DND-41 (cell line): Measurements from ENCODE around the gene RHOF.

ENCODE experiments used
- ATAC-seq: fragments of 200-7000 bp; cut with Tn5 transposase; 3 replicates; pipeline ENCODE4 v1.9.1; 2021; ENCODE audit warnings: low read depth; ENCODE audit not compliant: insufficient read depth
- DNase-seq: peaks from one replicate; pipeline ENCODE4 v3.0.0-alpha.2; 2020
- H2AFZ ChIP-seq: 2 replicates; pipeline ENCODE4 v1.6.0; 2012; ENCODE audit warnings: low read depth, low read length
- H3K27ac ChIP-seq: 2 replicates; pipeline ENCODE4 v1.5.1; 2012; ENCODE audit warnings: low read length, inconsistent platforms
- H3K27me3 ChIP-seq: fragments of 200-600 bp; sonication (generic); 2 replicates; pipeline ENCODE4 v1.6.0; 2012; ENCODE audit warnings: low read length, mild to moderate bottlenecking, inconsistent platforms; ENCODE audit not compliant: insufficient read depth, poor library complexity
- H3K36me3 ChIP-seq: 2 replicates; pipeline ENCODE4 v1.5.1; 2012; ENCODE audit warnings: low read length, inconsistent platforms; ENCODE audit not compliant: insufficient read depth
- H3K4me1 ChIP-seq: 2 replicates; pipeline ENCODE4 v1.5.1; 2012; ENCODE audit warnings: mild to moderate bottlenecking, low read length; ENCODE audit not compliant: insufficient read depth
- H3K4me2 ChIP-seq: 2 replicates; pipeline ENCODE4 v1.6.0; 2012; ENCODE audit warnings: mild to moderate bottlenecking, moderate library complexity, low read length, inconsistent platforms; ENCODE audit not compliant: insufficient read depth
- H3K4me3 ChIP-seq, 2 experiments: fragments of 200-600 bp in 1 of 2; shearing (Covaris generic) in 1 of 2; 2 replicates each; pipeline ENCODE4 v1.5.1; 2012 to 2016; ENCODE audit warnings: inconsistent platforms in 2 of 2, low read length in 2 of 2, mild to moderate bottlenecking in 2 of 2, low read depth in 1 of 2, moderate library complexity in 1 of 2
- H3K79me2 ChIP-seq: 2 replicates; pipeline ENCODE4 v1.6.0; 2012; ENCODE audit warnings: low read length, inconsistent platforms; ENCODE audit not compliant: insufficient read depth
- H3K9ac ChIP-seq: 2 replicates; pipeline ENCODE4 v1.6.0; 2012; ENCODE audit warnings: low read depth, mild to moderate bottlenecking, inconsistent platforms, low read length, moderate library complexity
- H3K9me3 ChIP-seq: 2 replicates; pipeline ENCODE4 v1.5.1; 2012; ENCODE audit warnings: low read length, moderate library complexity, mild to moderate bottlenecking, inconsistent platforms; ENCODE audit not compliant: insufficient read depth, severe bottlenecking
- H4K20me1 ChIP-seq: 2 replicates; pipeline ENCODE4 v1.6.0; 2012; ENCODE audit warnings: low read length; ENCODE audit not compliant: insufficient read depth
- CTCF ChIP-seq: IDR thresholded peaks from 2 replicates; pipeline ENCODE4 v1.5.1; 2012; ENCODE audit warnings: borderline replicate concordance, low read length, moderate library complexity, mild to moderate bottlenecking; ENCODE audit not compliant: poor library complexity, severe bottlenecking; ENCODE audit errors: extremely low read depth
- EZH2 ChIP-seq: IDR thresholded peaks from 3 replicates; pipeline ENCODE4 v1.6.1; 2012; ENCODE audit warnings: borderline replicate concordance, low read depth, mild to moderate bottlenecking, moderate library complexity, low read length, inconsistent platforms; ENCODE audit not compliant: severe bottlenecking

The RHOF gene

GRCh38 chr12:121823101-121823726, 29.7 kb upstream of the RHOF start:
- TF ChIP-seq CTCF (peak; percentile 24), EZH2 (no peak)

GRCh38 chr12:121822393-121823100, 29.1 kb upstream of the RHOF start:
- Histone ChIP-seq H3K36me3 (peaks cover 89% of the 10 kb centered on the region), H3K27ac (no peak overlapping the region), H3K4me3 (no peak overlapping the region), H3K27me3 (no peaks in the 10 kb centered on the region), H3K4me2 (no peak overlapping the region), H2AFZ (no peak overlapping the region), H3K4me1 (no peaks in the 10 kb centered on the region), H3K9me3 (no peaks in the 10 kb centered on the region), H4K20me1 (peaks cover 34% of the 10 kb centered on the region), H3K9ac (no peak overlapping the region), H3K79me2 (peaks cover 20% of the 10 kb centered on the region)
- DNase-seq: no peak
- no peak for TF ChIP-seq EZH2
- TF ChIP-seq CTCF: no peak
- ATAC-seq: no peak

More at GRCh38 chr12:121823101-121823726, 29.7 kb upstream of the RHOF start:
- H4K20me1 ChIP-seq: peaks cover 28% of the 10 kb centered on the region
- H3K27me3 ChIP-seq: no peaks in the 10 kb centered on the region
- H2AFZ ChIP-seq: no peak overlapping the region
- H3K4me3 ChIP-seq: no peak overlapping the region
- no peaks in the 10 kb centered on the region for H3K9me3 ChIP-seq
- peaks cover 14% of the 10 kb centered on the region for H3K79me2 ChIP-seq
- H3K9ac ChIP-seq: no peak overlapping the region
- ATAC-seq (no peak), DNase-seq (no peak)
- no peak overlapping the region for H3K4me2 ChIP-seq
- H3K27ac ChIP-seq: no peak overlapping the region
- no peaks in the 10 kb centered on the region for H3K4me1 ChIP-seq
- H3K36me3 ChIP-seq: peaks cover 89% of the 10 kb centered on the region

GRCh38 chr12:121820056-121820455, 26.6 kb upstream of the RHOF start:
- H2AFZ ChIP-seq: no peak overlapping the region
- DNase-seq (no peak), ATAC-seq (no peak)
- no peaks in the 10 kb centered on the region for H3K27me3 ChIP-seq
- H3K4me3 ChIP-seq: no peak overlapping the region
- no peak overlapping the region for H3K9ac ChIP-seq
- no peak overlapping the region for H3K4me2 ChIP-seq
- H3K27ac ChIP-seq: no peak overlapping the region
- peaks cover 40% of the 10 kb centered on the region for H3K79me2 ChIP-seq
- no peak for TF ChIP-seq EZH2
- no peak for TF ChIP-seq CTCF
- no peaks in the 10 kb centered on the region for H3K9me3 ChIP-seq
- H3K4me1 ChIP-seq: no peaks in the 10 kb centered on the region
- peaks cover 93% of the 10 kb centered on the region for H3K36me3 ChIP-seq
- peaks cover 50% of the 10 kb centered on the region for H4K20me1 ChIP-seq
